ENCODE measurements around the gene IGFBP4. TPM values are rescaled to one million over a fixed set of nuclear protein-coding genes. Genes with fewer than 3 reads are reported as not detected.
A peak's percentile ranks its signal among the peaks of the same experiment; 100 is the strongest.
"Not testable (repeated sequence)": the region's sequence is repeated elsewhere in the genome, so short reads cannot be mapped to it uniquely, and the experiment has no call there.

Gene IGFBP4
- total RNA-seq (105 TPM), polyA plus RNA-seq (ENCODE audit: insufficient read depth in 1 of 8, insufficient read length in 8 of 8, low replicate concordance in 1 of 8) (100 to 1,000 TPM; 195 to 325 (median 275) TPM)
- long read RNA-seq, donor 1, transcript IGFBP4-201 (4 exons, 2,200 nt), result major isoform, 34 of 34 reads
- long read RNA-seq, donor 1, partial matches to known transcripts, result 0 of 34 reads
- long read RNA-seq, donor 1, other reads (novel, unspliced or antisense), result 0 of 34 reads
- long read RNA-seq, donor 2, transcript IGFBP4-201 (4 exons, 2,200 nt), result major isoform, 7 of 7 reads
- long read RNA-seq, donor 2, partial matches to known transcripts, result 0 of 7 reads
- long read RNA-seq, donor 2, other reads (novel, unspliced or antisense), result 0 of 7 reads
- long read RNA-seq, donor 3, transcript IGFBP4-201 (4 exons, 2,200 nt), result major isoform, 39 of 91 reads
- long read RNA-seq, donor 3, partial matches to known transcripts, result 52 of 91 reads
- long read RNA-seq, donor 3, other reads (novel, unspliced or antisense), result 0 of 91 reads
- long read RNA-seq, donor 4, transcript IGFBP4-201 (4 exons, 2,200 nt), result major isoform, 103 of 204 reads
- long read RNA-seq, donor 4, partial matches to known transcripts, result 101 of 204 reads
- long read RNA-seq, donor 4, other reads (novel, unspliced or antisense), result 0 of 204 reads
- long read RNA-seq, donor 5, transcript IGFBP4-201 (4 exons, 2,200 nt), result major isoform, 159 of 215 reads
- long read RNA-seq, donor 5, partial matches to known transcripts, result 49 of 215 reads
- long read RNA-seq, donor 5, other reads (novel, unspliced or antisense), result 7 of 215 reads
- long read RNA-seq, donor 6, transcript IGFBP4-201 (4 exons, 2,200 nt), result major isoform, 89 of 183 reads
- long read RNA-seq, donor 6, partial matches to known transcripts, result 94 of 183 reads
- long read RNA-seq, donor 6, other reads (novel, unspliced or antisense), result 0 of 183 reads
- long read RNA-seq, donor 7, transcript IGFBP4-201 (4 exons, 2,200 nt), result major isoform, 113 of 264 reads
- long read RNA-seq, donor 7, partial matches to known transcripts, result 151 of 264 reads
- long read RNA-seq, donor 7, other reads (novel, unspliced or antisense), result 0 of 264 reads
- long read RNA-seq, donor 8, transcript IGFBP4-201 (4 exons, 2,200 nt), result major isoform, 18 of 103 reads
- long read RNA-seq, donor 8, partial matches to known transcripts, result 85 of 103 reads
- long read RNA-seq, donor 8, other reads (novel, unspliced or antisense), result 0 of 103 reads
- long read RNA-seq, donor 9, transcript IGFBP4-201 (4 exons, 2,200 nt), result major isoform, 72 of 195 reads
- long read RNA-seq, donor 9, partial matches to known transcripts, result 123 of 195 reads
- long read RNA-seq, donor 9, other reads (novel, unspliced or antisense), result 0 of 195 reads
- long read RNA-seq, donor 10, transcript IGFBP4-201 (4 exons, 2,200 nt), result major isoform, 64 of 161 reads
- long read RNA-seq, donor 10, partial matches to known transcripts, result 97 of 161 reads
- long read RNA-seq, donor 10, other reads (novel, unspliced or antisense), result 0 of 161 reads
- long read RNA-seq, donor 11, transcript IGFBP4-201 (4 exons, 2,200 nt), result major isoform, 94 of 267 reads
- long read RNA-seq, donor 11, partial matches to known transcripts, result 173 of 267 reads
- long read RNA-seq, donor 11, other reads (novel, unspliced or antisense), result 0 of 267 reads

DNA sequence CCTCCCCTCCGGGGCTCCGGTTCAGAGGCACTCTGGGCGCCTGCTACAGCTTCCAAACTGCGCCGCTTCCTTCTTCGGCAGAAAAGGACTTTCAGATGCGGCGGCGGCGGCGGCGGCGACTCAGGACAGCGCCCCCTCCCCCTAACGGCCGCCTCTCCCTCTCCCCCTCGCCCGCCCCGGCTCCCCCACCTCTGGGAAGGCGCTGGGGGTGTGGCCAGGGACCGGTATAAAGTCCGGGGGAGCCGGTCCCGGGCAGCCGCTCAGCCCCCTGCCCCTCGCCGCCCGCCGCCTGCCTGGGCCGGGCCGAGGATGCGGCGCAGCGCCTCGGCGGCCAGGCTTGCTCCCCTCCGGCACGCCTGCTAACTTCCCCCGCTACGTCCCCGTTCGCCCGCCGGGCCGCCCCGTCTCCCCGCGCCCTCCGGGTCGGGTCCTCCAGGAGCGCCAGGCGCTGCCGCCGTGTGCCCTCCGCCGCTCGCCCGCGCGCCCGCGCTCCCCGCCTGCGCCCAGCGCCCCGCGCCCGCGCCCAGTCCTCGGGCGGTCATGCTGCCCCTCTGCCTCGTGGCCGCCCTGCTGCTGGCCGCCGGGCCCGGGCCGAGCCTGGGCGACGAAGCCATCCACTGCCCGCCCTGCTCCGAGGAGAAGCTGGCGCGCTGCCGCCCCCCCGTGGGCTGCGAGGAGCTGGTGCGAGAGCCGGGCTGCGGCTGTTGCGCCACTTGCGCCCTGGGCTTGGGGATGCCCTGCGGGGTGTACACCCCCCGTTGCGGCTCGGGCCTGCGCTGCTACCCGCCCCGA, at the start of gene IGFBP4:
Gene IGFBP4 (plus strand): TSS at position 255 of the 792 bp plus-strand sequence. CDS start 286 bp downstream, at position 541.
- Histone ChIP-seq H3K4me3 (ENCODE audit: low read length) (peak within 1 kb of the TSS; percentile 78), H3K36me3 (ENCODE audit: control insufficient read depth, insufficient read depth, low read length) (peaks cover 7% of the 10 kb centered on the region), H3K9me3 (replicated peaks; ENCODE audit: control insufficient read depth, low read depth, low read length) (no peaks in the 10 kb centered on the region), H3K27ac (ENCODE audit: low read length) (peak within 1 kb of the TSS; percentile 91), H3K4me1 (ENCODE audit: control insufficient read depth, insufficient read depth, low read length) (peaks cover 51% of the 10 kb centered on the region), H3K27me3 (ENCODE audit: control insufficient read depth, insufficient read depth, low read length) (peaks cover 16% of the 10 kb centered on the region)
- peak; percentile 94 for DNase-seq
- under 1% methylated on average over 85 of the region's 98 CpGs for WGBS (ENCODE audit: insufficient coverage)

DNA sequence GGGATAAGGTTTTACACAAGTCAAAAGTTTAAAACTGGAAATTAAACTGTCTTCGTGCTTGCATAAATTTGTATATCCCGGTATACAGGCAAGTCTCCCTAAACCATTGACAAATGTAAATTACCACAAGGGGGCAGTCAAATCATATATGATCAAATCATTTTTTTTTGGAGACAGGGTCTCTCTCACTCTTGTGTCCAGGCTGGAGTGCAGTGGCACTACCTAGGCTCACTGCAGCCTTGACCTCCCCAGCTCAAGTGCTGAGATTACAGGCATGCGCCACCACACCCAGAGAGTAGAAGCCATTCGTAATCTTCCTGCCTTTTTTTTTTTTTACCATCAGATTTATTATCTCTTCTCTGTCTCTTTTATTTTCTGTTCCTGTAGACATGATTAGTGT, 44.1 kb upstream of the IGFBP4 start:
- H3K4me3 ChIP-seq (ENCODE audit: low read length), result no peak overlapping the region
- peaks cover 18% of the 10 kb centered on the region for H3K36me3 ChIP-seq (ENCODE audit: control insufficient read depth, insufficient read depth, low read length)
- H3K4me1 ChIP-seq (ENCODE audit: control insufficient read depth, insufficient read depth, low read length), result no peaks in the 10 kb centered on the region
- no peaks in the 10 kb centered on the region for H3K9me3 ChIP-seq (replicated peaks; ENCODE audit: control insufficient read depth, low read depth, low read length)
- DNase-seq, result peak; percentile 80
- H3K27me3 ChIP-seq (ENCODE audit: control insufficient read depth, insufficient read depth, low read length), result no peaks in the 10 kb centered on the region
- WGBS (ENCODE audit: insufficient coverage), result no CpG with 5 or more reads among the region's 4 CpGs
- H3K27ac ChIP-seq (ENCODE audit: low read length), result no peak overlapping the region

GRCh38 chr17:40402668-40403067, 40.6 kb upstream of the IGFBP4 start:
- Histone ChIP-seq H3K4me1 (ENCODE audit: control insufficient read depth, insufficient read depth, low read length) (no peaks in the 10 kb centered on the region), H3K9me3 (replicated peaks; ENCODE audit: control insufficient read depth, low read depth, low read length) (no peaks in the 10 kb centered on the region), H3K4me3 (ENCODE audit: low read length) (no peak overlapping the region), H3K27ac (ENCODE audit: low read length) (no peak overlapping the region), H3K27me3 (ENCODE audit: control insufficient read depth, insufficient read depth, low read length) (no peaks in the 10 kb centered on the region), H3K36me3 (ENCODE audit: control insufficient read depth, insufficient read depth, low read length) (peaks cover 13% of the 10 kb centered on the region)
- no peak for DNase-seq
- no CpG with 5 or more reads among the region's 1 CpG for WGBS (ENCODE audit: insufficient coverage)

DNA sequence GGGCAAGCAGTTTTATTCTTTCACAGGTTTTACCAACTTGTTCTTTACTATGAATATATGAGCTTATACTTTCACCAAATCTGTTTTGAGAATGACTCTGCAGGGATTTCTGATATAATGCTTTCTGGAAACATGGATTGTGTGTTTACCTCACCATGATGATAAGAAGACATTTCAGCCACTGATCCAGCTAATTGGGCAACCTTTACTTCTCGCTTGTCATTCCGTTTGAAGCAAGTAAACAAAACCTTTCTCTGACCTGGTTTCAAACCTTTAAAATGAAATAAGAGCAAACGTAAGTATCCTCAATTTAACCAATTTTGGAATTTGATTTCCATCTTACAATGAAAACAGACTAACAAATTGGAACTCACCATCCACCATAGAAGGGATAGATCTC, 39.2 kb upstream of the IGFBP4 start:
- H3K27ac ChIP-seq (ENCODE audit: low read length), result no peak overlapping the region
- 90% methylated on average over 2 of the region's 3 CpGs for WGBS (ENCODE audit: insufficient coverage)
- no peak overlapping the region for H3K4me3 ChIP-seq (ENCODE audit: low read length)
- H3K27me3 ChIP-seq (ENCODE audit: control insufficient read depth, insufficient read depth, low read length), result no peaks in the 10 kb centered on the region
- no peak for DNase-seq
- H3K4me1 ChIP-seq (ENCODE audit: control insufficient read depth, insufficient read depth, low read length), result no peaks in the 10 kb centered on the region
- peaks cover 13% of the 10 kb centered on the region for H3K36me3 ChIP-seq (ENCODE audit: control insufficient read depth, insufficient read depth, low read length)
- H3K9me3 ChIP-seq (replicated peaks; ENCODE audit: control insufficient read depth, low read depth, low read length), result no peaks in the 10 kb centered on the region

DNA sequence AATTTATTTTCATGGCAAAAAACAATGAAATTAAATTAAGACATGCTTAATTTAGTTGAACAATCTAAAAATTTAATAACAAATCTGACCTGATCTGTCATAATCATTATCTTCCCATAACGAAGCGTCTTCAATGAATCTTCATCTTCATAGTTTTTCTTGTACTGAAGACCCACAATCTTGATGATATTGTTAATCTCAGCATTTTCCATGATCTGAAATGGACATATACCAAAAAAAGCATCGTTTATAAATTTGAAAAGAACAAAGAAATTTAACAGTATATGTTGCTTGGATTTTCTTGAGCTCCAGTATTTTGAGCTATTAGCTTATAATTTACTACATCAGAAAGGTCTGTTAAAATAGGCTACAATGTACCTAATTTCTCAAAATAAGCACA, 35.8 kb upstream of the IGFBP4 start:
- H3K9me3 ChIP-seq (replicated peaks; ENCODE audit: control insufficient read depth, low read depth, low read length), result no peaks in the 10 kb centered on the region
- H3K4me1 ChIP-seq (ENCODE audit: control insufficient read depth, insufficient read depth, low read length), result no peaks in the 10 kb centered on the region
- no peak overlapping the region for H3K4me3 ChIP-seq (ENCODE audit: low read length)
- no CpG with 5 or more reads among the region's 3 CpGs for WGBS (ENCODE audit: insufficient coverage)
- peaks cover 12% of the 10 kb centered on the region for H3K36me3 ChIP-seq (ENCODE audit: control insufficient read depth, insufficient read depth, low read length)
- H3K27me3 ChIP-seq (ENCODE audit: control insufficient read depth, insufficient read depth, low read length), result no peaks in the 10 kb centered on the region
- H3K27ac ChIP-seq (ENCODE audit: low read length), result no peak overlapping the region
- no peak for DNase-seq

DNA sequence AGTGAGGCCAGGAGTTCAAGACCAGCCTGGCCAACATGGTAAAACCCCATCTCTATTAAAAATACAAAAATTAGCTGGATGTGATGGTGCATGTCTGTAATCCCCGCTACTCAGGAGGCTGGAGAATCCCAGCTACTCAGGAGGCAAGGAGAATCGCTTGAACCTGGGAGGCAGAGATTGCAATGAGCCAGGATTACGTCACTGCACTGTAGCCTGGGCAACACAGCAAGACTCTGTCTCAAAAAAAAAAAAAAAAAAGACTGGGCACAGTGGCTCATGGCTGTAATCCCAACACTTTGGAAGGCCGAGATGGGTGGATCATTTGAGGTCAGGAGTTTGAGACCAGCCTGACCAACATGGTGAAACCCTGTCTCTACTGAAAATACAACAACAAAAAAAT, 33.7 kb upstream of the IGFBP4 start:
- 94% methylated on average over 2 of the region's 4 CpGs for WGBS (ENCODE audit: insufficient coverage)
- not testable (repeated sequence) for H3K9me3 ChIP-seq (replicated peaks; ENCODE audit: control insufficient read depth, low read depth, low read length)

DNA sequence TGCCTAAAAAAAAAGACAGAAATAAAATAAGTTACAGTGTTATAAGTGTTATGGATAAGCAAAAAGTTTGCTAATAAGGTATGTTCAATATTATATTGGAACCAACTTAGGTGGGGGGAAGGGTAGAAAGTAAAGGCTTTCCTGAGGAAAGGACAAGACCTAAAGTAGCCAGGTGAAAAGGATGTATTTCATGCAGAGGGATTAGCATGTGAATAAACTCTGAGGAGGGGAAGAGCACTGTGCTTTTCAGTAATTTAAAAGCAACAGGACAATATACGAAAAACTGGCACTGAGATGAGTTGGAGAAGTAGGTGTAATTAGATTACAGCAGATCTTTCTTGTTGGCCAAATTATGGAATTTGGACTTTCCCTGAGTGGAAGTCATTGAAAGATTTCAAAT, 33.2 kb upstream of the IGFBP4 start:
- H3K27me3 ChIP-seq (ENCODE audit: control insufficient read depth, insufficient read depth, low read length), result no peaks in the 10 kb centered on the region
- H3K36me3 ChIP-seq (ENCODE audit: control insufficient read depth, insufficient read depth, low read length), result peaks cover 8% of the 10 kb centered on the region
- no peak overlapping the region for H3K4me3 ChIP-seq (ENCODE audit: low read length)
- no peak for DNase-seq
- H3K4me1 ChIP-seq (ENCODE audit: control insufficient read depth, insufficient read depth, low read length), result no peaks in the 10 kb centered on the region
- no peak overlapping the region for H3K27ac ChIP-seq (ENCODE audit: low read length)
- no peaks in the 10 kb centered on the region for H3K9me3 ChIP-seq (replicated peaks; ENCODE audit: control insufficient read depth, low read depth, low read length)
- 100% methylated on average over 1 of the region's 1 CpG for WGBS (ENCODE audit: insufficient coverage)

More for the DNA sequence above, 33.7 kb upstream of the IGFBP4 start:
- not testable (repeated sequence) for H3K4me3 ChIP-seq (ENCODE audit: low read length); H3K4me1 ChIP-seq (ENCODE audit: control insufficient read depth, insufficient read depth, low read length); DNase-seq; H3K27me3 ChIP-seq (ENCODE audit: control insufficient read depth, insufficient read depth, low read length); H3K27ac ChIP-seq (ENCODE audit: low read length); H3K36me3 ChIP-seq (ENCODE audit: control insufficient read depth, insufficient read depth, low read length)

DNA sequence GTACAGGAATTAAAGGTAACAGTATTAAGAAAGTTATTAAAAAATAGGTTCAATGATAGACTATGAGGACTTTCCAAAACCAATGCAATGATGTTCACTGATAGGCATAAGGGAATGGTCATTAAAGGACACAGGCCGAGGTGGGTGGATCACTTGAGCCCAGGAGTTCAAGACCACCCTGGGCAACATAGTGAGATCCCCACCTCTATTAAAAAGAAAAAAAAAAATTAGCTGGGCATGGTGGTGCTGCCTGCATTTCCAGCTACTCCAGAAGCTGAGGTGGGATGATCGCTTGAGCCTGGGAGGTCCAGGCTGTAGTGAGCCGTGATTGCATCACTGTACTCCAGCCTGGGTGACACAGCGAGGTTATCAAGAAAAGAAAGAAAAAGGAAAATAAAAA, 31.4 kb upstream of the IGFBP4 start:
- Histone ChIP-seq H3K9me3 (replicated peaks; ENCODE audit: control insufficient read depth, low read depth, low read length) (no peaks in the 10 kb centered on the region), H3K4me1 (ENCODE audit: control insufficient read depth, insufficient read depth, low read length) (peaks cover under 1% of the 10 kb centered on the region), H3K27ac (ENCODE audit: low read length) (no peak overlapping the region), H3K36me3 (ENCODE audit: control insufficient read depth, insufficient read depth, low read length) (peaks cover 8% of the 10 kb centered on the region), H3K27me3 (ENCODE audit: control insufficient read depth, insufficient read depth, low read length) (no peaks in the 10 kb centered on the region), H3K4me3 (ENCODE audit: low read length) (no peak overlapping the region)
- 95% methylated on average over 2 of the region's 4 CpGs for WGBS (ENCODE audit: insufficient coverage)
- DNase-seq, result no peak

DNA sequence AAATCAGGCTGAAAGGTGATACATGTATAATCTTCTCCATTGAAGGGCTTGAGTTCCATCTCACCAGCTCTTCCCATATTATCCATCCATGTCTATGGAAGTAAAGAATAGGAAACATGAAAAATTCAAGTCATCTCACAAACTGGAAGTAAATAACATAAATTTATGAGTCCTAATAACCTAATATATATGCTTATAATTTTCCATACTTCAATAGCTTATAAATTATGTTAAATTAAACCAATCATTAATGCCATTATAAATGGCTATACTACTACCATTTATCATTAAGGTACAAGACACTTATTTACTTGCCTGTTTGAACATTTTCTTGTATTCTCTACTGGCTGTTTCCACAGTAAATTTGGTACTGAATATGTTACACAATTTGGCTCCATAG, 30.4 kb upstream of the IGFBP4 start:
- Histone ChIP-seq H3K27me3 (ENCODE audit: control insufficient read depth, insufficient read depth, low read length) (no peaks in the 10 kb centered on the region), H3K27ac (ENCODE audit: low read length) (no peak overlapping the region), H3K36me3 (ENCODE audit: control insufficient read depth, insufficient read depth, low read length) (peaks cover 8% of the 10 kb centered on the region), H3K4me3 (ENCODE audit: low read length) (no peak overlapping the region), H3K9me3 (replicated peaks; ENCODE audit: control insufficient read depth, low read depth, low read length) (no peaks in the 10 kb centered on the region), H3K4me1 (ENCODE audit: control insufficient read depth, insufficient read depth, low read length) (peaks cover 7% of the 10 kb centered on the region)
- no peak for DNase-seq

All from muscle of leg (tissue), 16 donors.